DND-41 (cell line): ENCODE data around the gene UTRN.
A peak's percentile ranks its signal among the peaks of the same experiment; 100 is the strongest.

ENCODE experiments used
- ATAC-seq: fragments of 200-7000 bp; cut with Tn5 transposase; 3 replicates; pipeline ENCODE4 v1.9.1; 2021; ENCODE audit warnings: low read depth; ENCODE audit not compliant: insufficient read depth
- DNase-seq: peaks from one replicate; pipeline ENCODE4 v3.0.0-alpha.2; 2020
- H2AFZ ChIP-seq: 2 replicates; pipeline ENCODE4 v1.6.0; 2012; ENCODE audit warnings: low read depth, low read length
- H3K27ac ChIP-seq: 2 replicates; pipeline ENCODE4 v1.5.1; 2012; ENCODE audit warnings: low read length, inconsistent platforms
- H3K27me3 ChIP-seq: fragments of 200-600 bp; sonication (generic); 2 replicates; pipeline ENCODE4 v1.6.0; 2012; ENCODE audit warnings: low read length, mild to moderate bottlenecking, inconsistent platforms; ENCODE audit not compliant: insufficient read depth, poor library complexity
- H3K36me3 ChIP-seq: 2 replicates; pipeline ENCODE4 v1.5.1; 2012; ENCODE audit warnings: low read length, inconsistent platforms; ENCODE audit not compliant: insufficient read depth
- H3K4me1 ChIP-seq: 2 replicates; pipeline ENCODE4 v1.5.1; 2012; ENCODE audit warnings: mild to moderate bottlenecking, low read length; ENCODE audit not compliant: insufficient read depth
- H3K4me2 ChIP-seq: 2 replicates; pipeline ENCODE4 v1.6.0; 2012; ENCODE audit warnings: mild to moderate bottlenecking, moderate library complexity, low read length, inconsistent platforms; ENCODE audit not compliant: insufficient read depth
- H3K4me3 ChIP-seq, 2 experiments: fragments of 200-600 bp in 1 of 2; shearing (Covaris generic) in 1 of 2; 2 replicates each; pipeline ENCODE4 v1.5.1; 2012 to 2016; ENCODE audit warnings: inconsistent platforms in 2 of 2, low read length in 2 of 2, mild to moderate bottlenecking in 2 of 2, low read depth in 1 of 2, moderate library complexity in 1 of 2
- H3K79me2 ChIP-seq: 2 replicates; pipeline ENCODE4 v1.6.0; 2012; ENCODE audit warnings: low read length, inconsistent platforms; ENCODE audit not compliant: insufficient read depth
- H3K9ac ChIP-seq: 2 replicates; pipeline ENCODE4 v1.6.0; 2012; ENCODE audit warnings: low read depth, mild to moderate bottlenecking, inconsistent platforms, low read length, moderate library complexity
- H3K9me3 ChIP-seq: 2 replicates; pipeline ENCODE4 v1.5.1; 2012; ENCODE audit warnings: low read length, moderate library complexity, mild to moderate bottlenecking, inconsistent platforms; ENCODE audit not compliant: insufficient read depth, severe bottlenecking
- H4K20me1 ChIP-seq: 2 replicates; pipeline ENCODE4 v1.6.0; 2012; ENCODE audit warnings: low read length; ENCODE audit not compliant: insufficient read depth
- EZH2 ChIP-seq: IDR thresholded peaks from 3 replicates; pipeline ENCODE4 v1.6.1; 2012; ENCODE audit warnings: borderline replicate concordance, low read depth, mild to moderate bottlenecking, moderate library complexity, low read length, inconsistent platforms; ENCODE audit not compliant: severe bottlenecking
- TF ChIP-seq, protein P1 (sequence below): IDR thresholded peaks from 2 replicates; pipeline ENCODE4 v1.5.1; 2012; ENCODE audit warnings: borderline replicate concordance, low read length, moderate library complexity, mild to moderate bottlenecking; ENCODE audit not compliant: poor library complexity, severe bottlenecking; ENCODE audit errors: extremely low read depth

UTRN gene

GRCh38 chr6:144283646-144284477, 1.3 kb upstream of the UTRN start:
- Histone ChIP-seq H2AFZ (peak overlapping the region; percentile 89), H3K27ac (peak overlapping the region; percentile 76)

DNA sequence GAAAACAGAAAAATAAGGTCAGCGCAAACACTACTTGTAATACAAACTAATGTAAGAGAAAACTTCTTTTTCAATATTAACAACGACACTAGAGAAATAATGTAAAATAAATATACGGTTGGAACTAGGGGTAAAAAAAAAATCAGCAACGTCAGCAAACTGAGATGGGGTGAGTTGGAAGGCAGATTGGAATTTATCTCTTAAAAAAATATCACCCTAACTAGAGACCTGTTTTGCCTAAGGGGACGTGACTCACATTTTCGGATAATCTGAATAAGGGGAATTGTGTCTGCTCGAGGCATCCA, 705 bp upstream of the UTRN start:
- peak overlapping the region; percentile 88 for H3K9ac ChIP-seq
- TF ChIP-seq EZH2: no peak
- TF ChIP-seq, protein P1, sequence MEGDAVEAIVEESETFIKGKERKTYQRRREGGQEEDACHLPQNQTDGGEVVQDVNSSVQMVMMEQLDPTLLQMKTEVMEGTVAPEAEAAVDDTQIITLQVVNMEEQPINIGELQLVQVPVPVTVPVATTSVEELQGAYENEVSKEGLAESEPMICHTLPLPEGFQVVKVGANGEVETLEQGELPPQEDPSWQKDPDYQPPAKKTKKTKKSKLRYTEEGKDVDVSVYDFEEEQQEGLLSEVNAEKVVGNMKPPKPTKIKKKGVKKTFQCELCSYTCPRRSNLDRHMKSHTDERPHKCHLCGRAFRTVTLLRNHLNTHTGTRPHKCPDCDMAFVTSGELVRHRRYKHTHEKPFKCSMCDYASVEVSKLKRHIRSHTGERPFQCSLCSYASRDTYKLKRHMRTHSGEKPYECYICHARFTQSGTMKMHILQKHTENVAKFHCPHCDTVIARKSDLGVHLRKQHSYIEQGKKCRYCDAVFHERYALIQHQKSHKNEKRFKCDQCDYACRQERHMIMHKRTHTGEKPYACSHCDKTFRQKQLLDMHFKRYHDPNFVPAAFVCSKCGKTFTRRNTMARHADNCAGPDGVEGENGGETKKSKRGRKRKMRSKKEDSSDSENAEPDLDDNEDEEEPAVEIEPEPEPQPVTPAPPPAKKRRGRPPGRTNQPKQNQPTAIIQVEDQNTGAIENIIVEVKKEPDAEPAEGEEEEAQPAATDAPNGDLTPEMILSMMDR: no peak
- no peaks in the 10 kb centered on the region for H3K36me3 ChIP-seq
- H3K9me3 ChIP-seq: no peaks in the 10 kb centered on the region
- peak overlapping the region; percentile 89 for H2AFZ ChIP-seq
- H3K27me3 ChIP-seq: no peaks in the 10 kb centered on the region
- peak overlapping the region; percentile 76 for H3K27ac ChIP-seq
- ATAC-seq: no peak
- peaks cover 30% of the 10 kb centered on the region for H3K79me2 ChIP-seq
- peaks cover 31% of the 10 kb centered on the region for H3K4me1 ChIP-seq
- DNase-seq: no peak
- peak overlapping the region; percentile 93 to 98 for H3K4me3 ChIP-seq
- H3K4me2 ChIP-seq: peak overlapping the region; percentile 83
- H4K20me1 ChIP-seq: 0 out of 2 replicates have a peak, but pooled peaks cover 5% of the 10 kb centered on the region

More at GRCh38 chr6:144283646-144284477, 1.3 kb upstream of the UTRN start:
- no peaks in the 10 kb centered on the region for H3K36me3 ChIP-seq
- peak overlapping the region; percentile 88 for H3K9ac ChIP-seq
- 0 out of 2 replicates have a peak, but pooled peaks cover 5% of the 10 kb centered on the region for H4K20me1 ChIP-seq
- peaks cover 27% of the 10 kb centered on the region for H3K79me2 ChIP-seq
- peaks cover 31% of the 10 kb centered on the region for H3K4me1 ChIP-seq
- peak overlapping the region; percentile 83 for H3K4me2 ChIP-seq
- H3K27me3 ChIP-seq: no peaks in the 10 kb centered on the region
- DNase-seq: no peak
- TF ChIP-seq, protein P1: no peak
- TF ChIP-seq EZH2: no peak
- no peak for ATAC-seq
- H3K4me3 ChIP-seq: peak overlapping the region; percentile 93 to 98
- H3K9me3 ChIP-seq: no peaks in the 10 kb centered on the region

GRCh38 chr6:144285548-144285797, 338 bp downstream of the UTRN start:
- H2AFZ ChIP-seq: peak overlapping the region; percentile 89
- H3K9me3 ChIP-seq: no peaks in the 10 kb centered on the region
- peak overlapping the region; percentile 88 for H3K9ac ChIP-seq
- DNase-seq (no peak), ATAC-seq (no peak; the same call in 2 of the 3 replicates)
- peak overlapping the region; percentile 83 for H3K4me2 ChIP-seq
- peaks cover 34% of the 10 kb centered on the region for H3K79me2 ChIP-seq
- H3K27ac ChIP-seq: peak overlapping the region; percentile 76
- no peaks in the 10 kb centered on the region for H3K36me3 ChIP-seq
- H3K4me1 ChIP-seq: peaks cover 31% of the 10 kb centered on the region
- 0 out of 2 replicates have a peak, but pooled peaks cover 5% of the 10 kb centered on the region for H4K20me1 ChIP-seq
- H3K27me3 ChIP-seq: no peaks in the 10 kb centered on the region
- peak overlapping the region; percentile 93 to 98 for H3K4me3 ChIP-seq
- TF ChIP-seq EZH2: no peak
- TF ChIP-seq, protein P1: no peak
